ENCODE data around the gene EXT2.

Gene EXT2

DNA sequence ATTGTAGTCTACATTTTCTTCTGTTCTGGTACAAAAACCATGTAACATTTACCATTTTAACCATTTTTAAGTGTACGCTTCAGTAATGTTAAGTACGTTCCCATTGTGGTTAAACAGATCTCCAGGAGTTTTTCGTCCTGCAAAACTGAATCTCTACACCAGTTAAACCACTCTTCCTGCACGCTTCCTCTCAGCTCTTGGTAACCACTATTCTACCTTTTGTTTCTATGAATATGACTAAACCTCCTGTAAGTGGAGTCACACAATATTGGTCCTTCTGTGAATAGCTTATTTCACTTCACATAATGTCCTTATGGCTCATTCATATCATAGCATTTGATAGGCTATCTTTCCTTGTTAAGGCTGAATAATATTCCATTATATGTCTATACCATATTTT lies 7.1 kb upstream of the EXT2 start:
- no peak for DNase-seq

DNA sequence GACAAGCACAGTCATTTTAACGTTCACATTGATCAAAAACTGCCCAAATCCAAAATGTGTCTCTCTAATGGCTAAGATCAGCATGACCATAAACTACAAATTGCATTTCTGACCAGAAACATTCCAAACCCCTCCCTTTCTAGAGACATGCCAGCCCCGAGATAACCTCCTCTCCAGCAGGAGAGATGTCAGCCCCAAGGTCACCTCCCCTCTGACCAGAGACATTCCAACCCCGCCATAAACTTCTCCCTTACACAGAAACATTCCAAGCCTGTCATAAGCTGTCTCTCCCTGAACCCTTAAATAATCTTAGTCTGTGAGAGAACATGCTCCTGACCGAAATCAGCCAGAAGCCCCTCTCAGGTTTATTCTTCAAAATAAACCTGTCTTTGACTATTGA lies 6.6 kb upstream of the EXT2 start:
- DNase-seq: no peak

DNA sequence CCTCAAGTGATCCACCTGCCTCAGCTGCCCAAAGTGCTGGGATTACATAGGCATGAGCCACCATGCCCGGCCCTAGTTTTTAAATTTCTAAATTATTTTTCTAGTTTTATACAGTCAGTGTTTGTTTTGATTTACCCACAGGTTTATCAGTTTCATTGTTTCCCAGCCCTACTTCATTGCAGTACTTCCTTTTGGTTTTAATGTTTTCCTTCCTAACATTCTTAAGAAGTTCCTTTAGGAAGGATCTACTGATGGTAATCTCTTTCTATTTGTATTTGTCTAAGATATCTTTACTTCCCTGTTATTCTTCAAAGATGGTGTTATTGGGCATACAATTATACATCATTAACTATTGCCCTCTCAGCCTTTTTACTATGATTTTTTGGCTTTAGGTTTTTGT lies 4.9 kb upstream of the EXT2 start:
- no peak for DNase-seq

DNA sequence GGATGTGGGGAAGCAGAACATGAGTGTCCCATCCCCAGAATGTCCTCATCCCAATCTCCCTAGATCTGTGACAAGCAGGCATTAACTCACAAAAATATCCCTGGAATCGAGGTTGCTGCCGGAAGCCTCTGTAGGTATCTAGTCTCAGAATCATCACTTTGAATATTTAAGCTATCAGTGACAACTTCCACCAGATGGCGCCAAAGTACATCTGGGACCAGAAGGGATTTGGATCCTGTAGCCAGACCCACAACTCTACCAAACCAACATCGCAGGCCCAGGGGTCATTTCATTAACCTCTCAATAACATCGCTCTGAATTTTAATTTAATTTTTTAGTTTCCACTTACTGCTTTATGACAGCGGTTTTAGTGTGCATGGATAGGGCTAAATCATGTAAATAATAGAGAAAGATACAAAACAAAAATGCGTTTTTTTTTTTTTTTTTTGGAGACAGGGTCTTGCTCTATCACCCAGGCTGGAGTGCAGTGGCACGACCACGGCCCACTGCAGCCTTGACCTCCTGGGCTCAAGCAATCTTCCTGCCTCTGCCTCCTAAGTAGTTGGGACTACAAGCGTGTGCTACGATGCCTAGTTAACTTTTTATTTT lies 1.1 kb upstream of the EXT2 start:
- peak; percentile 88 to 94 (median 88) for DNase-seq

DNA sequence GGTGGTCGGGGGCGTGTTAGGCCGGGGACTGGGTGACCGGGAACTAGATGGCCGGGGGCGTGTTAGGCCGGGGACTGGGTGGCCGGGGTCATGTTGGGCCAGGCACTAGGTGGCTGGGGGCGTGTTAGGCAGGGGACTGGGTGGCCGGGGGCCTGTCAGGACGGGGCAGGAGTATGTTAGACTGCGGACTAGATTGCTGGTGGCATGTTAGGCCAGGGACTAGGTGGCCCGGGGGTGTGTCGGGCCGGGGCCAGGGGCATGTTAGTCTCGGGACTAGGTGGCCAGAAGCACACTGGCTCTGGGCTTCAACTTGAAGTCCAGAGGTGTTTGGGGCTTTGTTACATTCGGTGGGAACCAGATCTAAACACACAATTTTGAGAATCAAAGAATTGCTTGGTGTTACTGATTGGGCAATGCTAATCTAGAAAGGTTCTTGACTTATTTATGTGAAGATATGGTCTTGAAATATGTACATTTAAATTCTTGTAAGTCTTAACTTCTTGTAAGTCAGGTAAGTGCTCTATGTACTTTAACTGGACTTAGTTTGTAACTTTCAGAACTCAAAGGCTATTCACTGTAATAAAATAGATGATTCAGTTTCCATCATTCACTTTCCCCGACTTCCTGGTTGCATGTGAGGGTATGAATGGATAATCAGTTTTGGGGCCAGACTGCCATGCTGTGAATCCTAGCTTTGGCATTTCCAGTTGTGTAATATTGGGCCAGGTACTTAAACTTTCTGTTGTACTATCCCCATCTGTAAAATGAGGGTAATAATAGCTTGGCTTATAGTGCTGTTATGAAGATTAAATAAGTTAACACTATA lies 1.1 kb downstream of the EXT2 start:
- peak in 1 of 4 experiments; percentile 10 for DNase-seq

DNA sequence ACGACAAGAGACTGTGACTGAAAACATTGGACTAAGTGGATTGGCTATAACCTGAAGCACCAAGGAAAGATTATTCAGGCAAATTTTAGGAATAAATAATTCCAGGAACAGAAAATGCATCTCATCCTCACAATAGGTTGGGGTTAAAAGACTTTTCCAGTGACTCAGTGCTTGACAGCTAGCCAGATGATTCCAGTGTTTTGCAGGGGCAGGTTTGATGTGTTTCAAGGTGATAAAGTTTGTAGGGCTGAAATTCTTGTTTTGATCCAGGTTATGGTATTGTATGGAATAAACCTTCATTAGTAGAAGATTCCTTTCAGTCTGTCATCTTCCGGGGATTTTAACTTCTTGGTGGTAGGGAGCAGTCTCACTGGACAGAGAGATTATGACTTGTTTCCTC lies 2.3 kb downstream of the EXT2 start:
- DNase-seq: no peak

DNA sequence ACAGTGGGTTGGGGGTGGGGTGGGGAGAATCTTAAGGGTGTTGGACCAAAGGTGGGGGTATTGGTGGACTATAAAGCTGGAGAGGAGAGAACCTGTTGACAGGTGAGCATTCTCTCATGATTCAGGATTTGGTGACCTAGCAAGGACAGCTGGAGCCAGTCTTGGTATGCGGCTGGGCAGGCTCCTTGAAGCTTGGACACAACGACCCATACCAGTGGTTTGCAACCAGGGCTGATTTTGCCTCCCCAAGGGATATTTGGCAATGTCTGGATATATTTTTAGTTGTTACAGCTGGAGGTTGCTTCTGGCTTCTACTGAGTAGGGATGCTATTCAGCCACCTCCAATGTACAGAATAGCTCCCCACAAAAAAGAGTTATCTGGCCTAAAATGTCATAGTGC lies 5.6 kb downstream of the EXT2 start:
- DNase-seq: no peak

DNA sequence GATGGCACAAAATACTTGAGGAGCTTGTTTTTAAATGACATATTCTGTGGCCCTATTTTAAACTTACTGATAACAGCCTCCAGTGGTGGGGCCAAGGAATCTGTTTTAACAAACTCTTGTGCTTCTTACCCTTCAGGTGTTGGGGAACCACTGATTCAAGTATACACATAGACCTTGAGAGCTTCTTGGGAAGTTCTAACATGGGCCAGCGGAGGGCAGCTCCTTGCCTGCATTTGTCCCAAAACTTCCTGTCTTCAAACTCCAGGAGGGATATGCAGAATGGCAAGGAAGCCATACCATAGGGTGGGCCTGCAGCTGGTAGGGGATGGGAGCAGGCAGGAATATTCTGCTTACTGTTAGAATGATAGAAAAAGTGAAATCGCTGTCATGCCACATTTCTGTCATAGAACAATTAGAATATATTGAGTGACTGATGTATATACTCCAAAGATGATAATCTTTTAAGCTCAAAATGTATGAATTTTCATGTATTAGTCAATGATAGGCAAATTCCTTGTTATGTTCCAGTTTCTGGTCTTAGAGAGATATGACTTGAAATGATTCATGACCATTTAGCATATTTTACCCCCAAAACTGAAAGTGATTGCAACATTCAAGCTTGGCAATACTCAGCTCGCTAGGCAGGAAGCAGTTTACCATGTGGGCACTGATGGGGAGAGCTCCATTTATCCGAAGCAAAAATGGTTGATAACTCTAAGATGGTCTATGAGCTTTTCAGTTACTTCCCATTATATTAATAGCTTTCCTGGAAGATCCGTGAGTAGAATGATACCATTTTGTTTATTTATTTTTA lies 9.2 kb downstream of the EXT2 start:
- DNase-seq: peak in 3 of 4 experiments; percentile 8 to 31 (median 27)

DNA sequence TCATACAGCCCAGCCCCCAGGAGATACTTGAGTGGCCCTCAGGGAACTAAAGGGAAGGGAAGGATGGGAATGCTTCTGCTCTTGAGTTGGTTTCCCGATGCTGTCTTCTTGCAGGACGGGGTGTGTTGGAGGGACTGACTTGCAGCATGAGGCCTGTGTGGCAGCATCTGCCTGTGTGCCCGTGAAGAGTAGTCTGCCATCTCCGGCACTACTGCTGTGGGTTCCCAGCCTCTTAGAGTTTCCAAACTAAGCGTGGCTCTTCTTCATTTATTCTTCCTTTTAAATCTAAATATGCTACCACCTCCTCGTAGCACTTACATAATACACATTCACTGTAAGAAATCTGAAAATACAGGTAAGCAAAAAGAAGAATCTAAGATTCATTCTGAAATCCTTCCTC lies 12.8 kb downstream of the EXT2 start:
- no peak for DNase-seq

DNA sequence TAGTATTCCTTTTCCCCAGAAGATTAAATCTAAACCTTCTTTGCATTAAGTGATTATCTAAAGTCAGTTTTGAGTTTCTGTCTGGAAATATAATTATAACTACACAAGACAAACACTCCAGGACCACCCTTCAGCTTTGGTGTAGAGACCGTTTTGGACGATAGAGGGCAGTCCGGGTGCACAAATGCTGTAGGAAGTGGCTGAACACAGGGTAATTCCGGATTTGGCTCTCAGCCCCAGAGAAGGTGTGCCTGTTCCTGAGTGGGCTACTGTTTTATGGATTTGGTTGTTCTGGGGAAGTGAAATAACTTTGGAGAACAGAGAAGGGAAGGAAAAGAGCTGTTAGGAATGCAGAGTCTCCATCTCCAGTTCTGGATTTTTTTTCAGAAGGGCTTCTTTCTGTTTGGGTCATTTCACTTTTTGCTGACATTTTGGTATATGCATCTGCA lies 14.8 kb downstream of the EXT2 start:
- peak; percentile 46 to 68 (median 62) for DNase-seq

DNA sequence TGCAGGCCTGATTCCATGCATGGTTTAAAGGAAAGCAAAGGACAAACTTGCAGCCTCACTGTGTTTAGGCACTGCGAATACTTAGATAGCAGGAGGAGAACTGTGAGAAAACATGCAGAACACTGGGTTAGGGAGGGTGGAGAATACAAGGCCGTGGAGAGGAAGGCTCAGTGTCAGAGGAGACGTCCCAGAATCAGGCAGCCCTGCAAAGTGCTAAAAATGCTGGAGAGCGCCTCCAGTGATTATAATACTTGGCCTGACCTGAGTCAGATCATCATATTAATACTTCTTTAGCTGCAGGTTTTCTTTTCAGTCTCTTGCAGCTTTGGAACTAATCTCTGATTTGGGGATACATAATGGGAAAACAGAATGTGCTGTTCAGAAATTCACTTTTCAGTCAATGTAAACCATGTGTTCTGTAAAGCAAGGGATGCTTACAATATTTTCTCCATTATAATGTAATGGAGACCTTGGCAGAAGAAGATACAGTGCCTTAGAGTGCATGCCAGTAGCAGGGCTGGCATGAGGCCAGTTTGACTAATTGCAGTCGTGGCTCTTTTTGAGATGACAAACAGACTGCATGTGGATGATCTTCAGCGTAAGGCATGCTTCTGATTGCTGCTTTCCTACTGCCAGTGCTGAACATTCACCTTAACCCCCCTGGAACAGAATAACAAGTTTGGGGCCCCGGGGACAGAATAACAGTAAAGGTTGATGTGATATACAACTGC lies 16.8 kb downstream of the EXT2 start:
- no peak for DNase-seq

DNA sequence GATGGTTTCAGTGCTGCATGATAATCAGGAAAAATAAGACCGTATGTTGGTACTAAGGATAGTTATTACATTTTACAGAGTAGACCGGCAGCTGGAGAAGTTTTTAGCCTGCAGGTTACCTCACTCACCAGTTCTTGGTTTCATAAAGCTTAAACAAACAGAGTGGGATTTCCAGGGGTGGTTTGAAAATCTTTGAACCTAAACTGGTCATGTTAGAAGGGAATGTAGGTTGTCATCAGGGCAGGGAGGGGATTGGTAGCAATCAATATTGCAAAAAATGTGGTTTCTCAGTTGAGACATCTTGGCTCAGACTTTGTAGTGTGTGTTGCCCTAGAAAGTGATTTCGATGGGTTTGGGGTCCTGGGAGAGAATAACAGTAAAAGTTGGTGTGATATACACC lies 17.5 kb downstream of the EXT2 start:
- DNase-seq: no peak

DNA sequence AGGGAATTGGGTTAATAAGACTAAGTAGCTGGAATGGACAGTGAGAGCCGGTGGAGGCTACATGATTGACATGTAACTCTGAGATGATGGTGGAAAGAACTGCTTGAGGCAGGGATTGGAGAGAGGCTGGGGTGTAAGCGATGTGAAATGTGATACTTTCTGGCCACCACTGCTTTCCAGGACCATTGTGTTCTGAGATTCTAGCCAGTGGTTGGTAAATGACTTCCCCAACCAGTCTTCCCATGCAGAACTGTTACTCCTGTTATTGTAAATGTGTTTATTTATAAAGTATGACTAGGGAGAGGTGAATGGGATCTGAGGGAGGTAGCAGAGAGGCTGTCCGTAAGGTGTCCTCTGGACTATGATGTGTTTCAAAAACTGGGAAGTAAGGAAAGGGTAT lies 18.1 kb downstream of the EXT2 start:
- no peak for DNase-seq

DNA sequence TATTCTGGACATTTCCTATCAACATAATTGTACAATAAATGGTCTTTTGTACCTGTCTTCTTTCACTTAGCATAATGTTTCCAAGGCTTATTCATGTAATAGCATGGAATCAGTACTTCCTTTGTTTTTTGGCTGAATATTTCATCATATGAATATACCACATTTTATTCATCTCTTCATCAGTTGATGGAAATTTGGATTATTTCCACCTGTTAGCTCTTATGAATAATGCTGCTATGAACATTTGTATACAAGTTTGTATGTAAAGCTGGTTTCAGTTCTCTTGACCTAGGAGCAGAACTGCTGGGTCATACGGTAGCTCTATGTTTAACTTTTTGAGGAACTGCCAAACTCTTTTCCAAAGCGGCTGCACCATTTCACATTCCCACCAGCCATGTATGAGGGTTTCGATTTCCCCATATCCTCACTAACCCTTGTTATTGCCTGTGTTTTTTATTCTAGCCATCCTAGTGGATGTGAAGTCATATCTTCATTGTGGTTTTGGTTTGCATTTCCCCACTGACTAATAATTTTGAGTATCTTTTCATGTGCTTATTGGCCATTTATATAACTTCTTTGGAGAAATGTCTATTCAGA lies 20.9 kb downstream of the EXT2 start:
- DNase-seq: peak; percentile 55 to 75 (median 70)

DNA sequence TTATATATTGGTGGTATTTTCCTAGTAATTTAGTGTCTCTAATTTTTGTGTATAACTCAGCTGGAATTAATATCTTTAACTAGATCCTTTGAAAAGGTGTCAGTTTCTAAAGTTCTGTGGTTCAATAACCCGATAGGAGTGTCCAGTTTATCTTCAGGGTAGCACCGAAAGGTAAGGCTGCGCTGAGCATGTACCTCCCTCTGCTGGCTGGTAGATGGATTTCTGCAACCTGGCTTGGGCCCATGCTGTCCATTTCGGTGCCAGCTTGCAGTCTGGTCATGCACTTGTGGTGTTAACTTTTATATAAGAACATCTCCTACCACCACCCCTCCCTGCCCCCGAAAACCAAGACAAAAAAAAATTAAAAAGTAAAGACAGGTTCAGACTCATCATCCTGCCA lies 24.7 kb downstream of the EXT2 start:
- DNase-seq: peak in 1 of 4 experiments; percentile 19

DNA sequence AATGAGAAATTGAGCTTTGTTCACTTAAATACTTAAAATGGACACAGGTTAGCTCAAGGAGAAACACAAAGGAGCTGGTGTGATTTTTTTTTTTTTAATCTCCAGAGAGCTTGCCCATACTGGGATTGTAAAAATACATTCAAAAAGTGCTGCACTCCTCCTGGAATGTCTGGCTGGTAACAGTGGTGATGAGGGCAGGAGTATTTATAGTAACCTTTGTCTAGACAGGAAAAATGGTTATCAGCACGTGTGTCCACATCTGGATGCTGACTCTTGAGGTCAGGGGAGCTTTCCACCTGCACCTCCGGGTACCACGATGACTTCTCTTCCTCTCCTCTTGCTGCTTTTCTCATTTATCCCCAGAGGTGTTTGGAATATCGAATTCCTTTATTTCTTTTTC lies 30.1 kb downstream of the EXT2 start:
- DNase-seq: no peak

DNA sequence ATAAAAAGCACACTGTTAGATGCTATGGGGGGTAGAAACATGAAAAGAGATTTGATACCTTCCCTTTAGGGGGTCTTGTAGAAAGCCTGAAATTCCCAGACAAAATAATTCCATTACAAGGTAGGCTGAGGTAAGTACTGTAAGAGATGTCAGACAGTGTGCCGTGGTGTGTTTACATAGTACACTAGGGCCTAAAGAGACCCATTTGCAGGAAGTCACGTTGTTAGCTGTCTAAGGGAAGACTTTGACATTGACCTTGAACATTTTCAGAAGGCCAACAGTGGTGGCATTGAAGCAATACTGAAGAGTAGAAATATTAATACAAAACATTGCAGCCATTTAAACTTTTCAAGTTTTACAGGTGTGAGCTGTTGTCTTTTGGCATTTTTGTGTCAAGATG lies 30.8 kb downstream of the EXT2 start:
- no peak for DNase-seq

DNA sequence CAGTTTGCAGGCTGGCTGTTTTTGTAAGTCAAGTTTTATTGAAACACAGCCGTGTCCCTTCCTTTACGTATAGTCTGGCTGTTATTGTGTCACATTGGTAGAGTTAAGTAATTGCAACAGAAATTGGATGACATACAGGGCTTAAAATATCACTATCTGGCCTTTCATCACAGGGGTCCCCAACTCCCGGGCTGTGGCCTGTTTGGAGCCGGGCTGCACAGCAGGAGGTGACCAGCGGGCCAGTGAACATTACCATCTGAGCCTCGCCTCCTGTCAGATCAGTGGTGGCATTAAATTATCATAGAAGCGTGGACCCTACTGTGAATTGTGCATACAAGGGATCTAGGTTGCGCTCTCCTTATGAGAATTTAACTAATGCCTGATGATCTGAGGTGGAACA lies 31.7 kb downstream of the EXT2 start:
- no peak for DNase-seq

DNA sequence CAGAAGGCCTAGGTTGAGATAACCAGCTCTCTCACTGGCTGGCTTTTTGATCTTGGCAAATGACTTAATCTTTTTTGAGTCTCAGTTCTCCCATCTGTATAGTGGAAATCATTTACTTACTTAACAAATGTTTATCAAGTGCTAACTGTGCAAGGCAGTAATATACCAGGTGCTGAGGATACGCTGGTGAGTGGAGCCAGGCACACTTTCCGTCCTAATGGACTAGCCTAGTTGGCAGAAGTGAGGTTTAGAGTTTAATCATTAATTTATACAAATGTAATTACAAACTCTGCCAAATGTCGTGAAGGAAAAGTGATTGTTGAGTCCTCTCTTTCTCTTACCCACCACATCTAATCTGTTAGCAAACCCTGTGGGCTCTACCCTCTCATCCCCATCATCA lies 33.3 kb downstream of the EXT2 start:
- no peak for DNase-seq

DNA sequence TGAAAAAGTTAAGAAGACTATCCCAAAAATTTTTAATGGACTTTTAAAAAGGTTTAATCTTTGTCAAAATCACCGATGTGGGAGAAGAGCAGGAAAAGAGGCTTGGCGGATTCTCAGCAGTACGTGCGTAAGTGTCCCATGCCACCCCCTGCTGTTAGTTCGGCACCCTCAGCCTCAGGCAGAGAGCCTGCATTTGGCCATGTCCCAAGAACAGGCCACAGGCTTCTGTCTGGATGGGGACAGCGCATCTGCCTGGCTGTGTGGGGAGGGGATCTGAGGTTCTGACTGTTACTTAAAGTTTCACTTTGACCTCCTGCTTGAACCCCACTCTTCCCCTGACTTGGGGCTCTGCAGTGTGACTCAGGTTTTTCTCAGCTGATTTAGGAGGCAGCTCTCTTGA lies 35.3 kb downstream of the EXT2 start:
- DNase-seq: no peak

DNA sequence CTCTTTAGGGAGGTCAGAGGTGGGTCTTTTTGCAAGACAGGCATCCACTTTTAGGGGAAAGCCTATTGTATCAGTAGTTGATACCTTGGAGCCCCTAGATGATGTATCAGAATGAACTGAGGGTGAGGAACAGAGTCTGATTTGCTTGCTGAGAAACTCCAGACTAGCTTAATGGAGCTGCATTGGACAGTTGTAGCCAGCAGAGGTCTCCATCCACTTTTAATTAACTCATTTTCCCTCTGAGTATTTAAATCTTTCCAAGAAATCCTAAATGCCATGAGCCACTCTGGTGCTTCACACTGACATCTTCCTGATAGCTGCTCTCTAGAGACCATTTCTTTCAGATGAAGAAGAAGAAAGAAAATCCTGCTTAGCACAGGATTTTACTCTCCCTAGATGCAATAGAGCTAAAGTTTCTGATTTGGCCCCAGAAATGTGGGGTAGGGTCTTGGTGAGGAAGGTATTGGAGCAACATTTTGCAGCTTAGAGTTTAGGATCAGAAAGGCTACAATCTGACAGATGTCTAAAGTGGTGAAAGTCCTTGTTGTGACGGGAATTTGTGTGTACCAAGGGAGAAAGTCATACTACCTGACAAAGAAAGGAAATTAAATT lies 38.0 kb downstream of the EXT2 start:
- peak; percentile 21 to 39 (median 24) for DNase-seq

DNA sequence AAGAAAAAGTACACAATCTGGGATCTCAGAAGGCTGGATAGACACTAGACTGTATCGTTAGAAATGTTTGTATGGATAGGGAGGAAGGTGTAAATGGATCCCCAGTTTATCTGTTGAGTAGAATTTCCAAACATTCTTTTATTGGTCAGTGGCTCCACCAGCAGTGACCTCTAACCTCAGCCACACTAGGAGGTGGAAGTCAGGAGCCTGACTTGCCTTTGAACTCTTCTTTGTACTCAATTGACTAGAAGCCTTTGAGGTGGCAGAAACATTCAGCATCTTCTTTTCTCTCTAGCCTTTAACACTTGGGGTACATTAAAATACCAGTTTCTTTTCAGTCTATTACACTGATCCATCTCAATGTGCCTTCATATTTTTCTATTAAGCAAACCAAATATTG lies 39.1 kb downstream of the EXT2 start:
- DNase-seq: no peak
